ENCODE data around the gene CRYM.

The CRYM gene

GRCh38 chr16:21265104-21265837 lies 12.8 kb downstream of the CRYM start:
- DNase-seq (ENCODE audit: low read depth, low spot score) = no peak
- in situ Hi-C loops (cut with HindIII; ENCODE audit: low sequenced_read_pairs) = no loop called here
- no peak for TF ChIP-seq CTCF (IDR thresholded peaks at IDR 0.05; ENCODE audit: low read depth, low read length)
- no peak overlapping the region for H3K4me3 ChIP-seq (ENCODE audit: low read depth, low read length)

GRCh38 chr16:21264571-21265036 lies 13.5 kb downstream of the CRYM start:
- TF ChIP-seq CTCF (IDR thresholded peaks at IDR 0.05; ENCODE audit: low read depth, low read length) = no peak
- in situ Hi-C loops (cut with HindIII; ENCODE audit: low sequenced_read_pairs) = no loop called here
- H3K4me3 ChIP-seq (ENCODE audit: low read depth, low read length) = no peak overlapping the region
- no peak for DNase-seq (ENCODE audit: low read depth, low spot score)

- no peak for TF ChIP-seq CTCF (IDR thresholded peaks at IDR 0.05; ENCODE audit: low read depth, low read length)
- H3K4me3 ChIP-seq (ENCODE audit: low read depth, low read length) = no peak overlapping the region
- in situ Hi-C loops (cut with HindIII; ENCODE audit: low sequenced_read_pairs) = no loop called here
- peak; percentile 29 for DNase-seq (ENCODE audit: low read depth, low spot score)
Measured at GRCh38 chr16:21263640-21264570, 14.2 kb downstream of the CRYM start.

- DNase-seq (ENCODE audit: low read depth, low spot score) = no peak
- no peak for TF ChIP-seq CTCF (IDR thresholded peaks at IDR 0.05; ENCODE audit: low read depth, low read length)
- in situ Hi-C loops (cut with HindIII; ENCODE audit: low sequenced_read_pairs) = no loop called here
- no peak overlapping the region for H3K4me3 ChIP-seq (ENCODE audit: low read depth, low read length)
Measured at GRCh38 chr16:21262779-21263639, 15.1 kb downstream of the CRYM start.

GRCh38 chr16:21260870-21261791 lies 17.0 kb downstream of the CRYM start:
- H3K4me3 ChIP-seq (ENCODE audit: low read depth, low read length) = no peak overlapping the region
- in situ Hi-C loops (cut with HindIII; ENCODE audit: low sequenced_read_pairs) = no loop called here
- peak; percentile 92 for DNase-seq (ENCODE audit: low read depth, low spot score)
- TF ChIP-seq CTCF (IDR thresholded peaks at IDR 0.05; ENCODE audit: low read depth, low read length) = no peak

Data from astrocyte of the spinal cord (primary cell).